WTC11 (cell line): ENCODE measurements around the gene NRAP. TPM values are rescaled to one million over a fixed set of nuclear protein-coding genes. Genes with fewer than 3 reads are reported as not detected.

Source experiments
- ATAC-seq: fragments of 200-7000 bp; cut with Tn5 transposase; 2 replicates; pipeline ENCODE4 v1.10.0; 2021; ENCODE audit warnings: mild to moderate bottlenecking, moderate library complexity
- CTCF ChIA-PET: fragments of 300-600 bp; sonication (Branson Sonifier 250); formaldehyde crosslinking; loops from one replicate; lab custom pipeline; 2021; ENCODE audit warnings: antibody characterized with exemption; lab: Charles Lee
- POLR2A ChIA-PET: fragments of 350-600 bp; sonication (Branson Sonifier 250); formaldehyde crosslinking; loops from one replicate; lab custom pipeline; 2021; ENCODE audit warnings: antibody characterized with exemption; lab: Charles Lee
- DNase-seq: peaks from one replicate; pipeline ENCODE4 v3.0.0; 2021; ENCODE audit warnings: low spot score
- H3K27ac Mint-ChIP-seq: 2 replicates; pipeline ENCODE4 v1.8.0; 2021; ENCODE audit warnings: mixed read lengths
- H3K27me3 Mint-ChIP-seq: 2 replicates; pipeline ENCODE4 v1.8.0; 2021; ENCODE audit warnings: low read depth, mild to moderate bottlenecking, moderate library complexity, mixed read lengths
- H3K36me3 Mint-ChIP-seq: 2 replicates; pipeline ENCODE4 v1.8.0; 2021; ENCODE audit warnings: mixed read lengths
- H3K4me1 Mint-ChIP-seq: 2 replicates; pipeline ENCODE4 v1.8.0; 2022; ENCODE audit warnings: mixed read lengths
- H3K4me3 Mint-ChIP-seq: 2 replicates; pipeline ENCODE4 v1.8.0; 2021; ENCODE audit warnings: mild to moderate bottlenecking, moderate library complexity, mixed read lengths
- H3K9me3 Mint-ChIP-seq: 2 replicates; pipeline ENCODE4 v1.8.0; 2021; ENCODE audit warnings: mixed read lengths
- ATF1 ChIP-seq: sonication (generic); formaldehyde crosslinking; IDR thresholded peaks from 2 replicates; pipeline ENCODE4 v1.8.1; 2023; ENCODE audit warnings: mild to moderate bottlenecking, moderate library complexity, missing genetic modification reagents
- CBFB ChIP-seq: sonication (generic); formaldehyde crosslinking; IDR thresholded peaks from 2 replicates; pipeline ENCODE4 v1.8.1; 2022; ENCODE audit warnings: mild to moderate bottlenecking, low read depth, missing genetic modification reagents
- ELF4 ChIP-seq: sonication (generic); formaldehyde crosslinking; IDR thresholded peaks from 2 replicates; pipeline ENCODE4 v1.8.1; 2022; ENCODE audit warnings: low read depth, mild to moderate bottlenecking, moderate library complexity, missing genetic modification reagents
- FOXK1 ChIP-seq: sonication (generic); formaldehyde crosslinking; IDR thresholded peaks from 2 replicates; pipeline ENCODE4 v1.8.0; 2022; ENCODE audit warnings: mild to moderate bottlenecking, moderate library complexity, missing genetic modification reagents
- GTF2I ChIP-seq: fragments of 250-450 bp; sonication (Bioruptor Pico); conservative IDR thresholded peaks from 2 replicates; pipeline ENCODE4 v1.4.0; 2021; ENCODE audit warnings: mild to moderate bottlenecking
- HMGA2 ChIP-seq: fragments of 250-450 bp; sonication (Bioruptor Pico); IDR thresholded peaks from 2 replicates; pipeline ENCODE4 v1.4.0; 2021; ENCODE audit warnings: mild to moderate bottlenecking, moderate library complexity
- IRF2 ChIP-seq: sonication (generic); formaldehyde crosslinking; IDR thresholded peaks from 2 replicates; pipeline ENCODE4 v1.8.0; 2022; ENCODE audit warnings: low read depth, missing genetic modification reagents, borderline replicate concordance
- KAT7 ChIP-seq: sonication (generic); formaldehyde crosslinking; IDR thresholded peaks from 2 replicates; pipeline ENCODE4 v1.8.1; 2023; ENCODE audit warnings: missing genetic modification reagents, mild to moderate bottlenecking, borderline replicate concordance
- OVOL2 ChIP-seq: fragments of 250-450 bp; sonication (Bioruptor Pico); IDR thresholded peaks from 2 replicates; pipeline ENCODE4 v1.9.0; 2021; ENCODE audit warnings: mild to moderate bottlenecking, borderline replicate concordance
- RELA ChIP-seq: sonication (generic); formaldehyde crosslinking; IDR thresholded peaks from 2 replicates; pipeline ENCODE4 v1.8.1; 2022; ENCODE audit warnings: missing genetic modification reagents, mild to moderate bottlenecking, borderline replicate concordance
- TEAD1 ChIP-seq: sonication (generic); formaldehyde crosslinking; IDR thresholded peaks from 2 replicates; pipeline ENCODE4 v1.8.0; 2022; ENCODE audit warnings: mild to moderate bottlenecking, missing genetic modification reagents
- TEAD4 ChIP-seq: sonication (generic); formaldehyde crosslinking; IDR thresholded peaks from 2 replicates; pipeline ENCODE4 v1.8.0; 2022; ENCODE audit warnings: mild to moderate bottlenecking, missing genetic modification reagents
- TP53 ChIP-seq: sonication (generic); formaldehyde crosslinking; IDR thresholded peaks from 2 replicates; pipeline ENCODE4 v1.8.1; 2023; ENCODE audit warnings: mild to moderate bottlenecking, missing genetic modification reagents
- ZBTB21 ChIP-seq: sonication (generic); formaldehyde crosslinking; IDR thresholded peaks from 2 replicates; pipeline ENCODE4 v1.8.1; 2023; ENCODE audit warnings: mild to moderate bottlenecking, missing genetic modification reagents, borderline replicate concordance
- ZNF263 ChIP-seq: sonication (generic); formaldehyde crosslinking; IDR thresholded peaks from 2 replicates; pipeline ENCODE4 v1.8.1; 2022; ENCODE audit warnings: low read depth, mild to moderate bottlenecking, moderate library complexity, missing genetic modification reagents
- ZNF423 ChIP-seq: fragments of 250-450 bp; sonication (Bioruptor Pico); IDR thresholded peaks from 2 replicates; pipeline ENCODE4 v2.1.2; 2022; ENCODE audit warnings: mild to moderate bottlenecking, moderate library complexity
- total RNA-seq: library from RNA; stranded (reverse); gene quantifications from 3 replicates; pipeline ENCODE4 v1.2.3, GENCODE V29; 2021
- TF ChIP-seq, protein P1 (sequence below): fragments of 200-600 bp; IDR thresholded peaks from 2 replicates; pipeline ENCODE4 v1.8.0; 2022; ENCODE audit warnings: antibody characterized with exemption
- TF ChIP-seq, protein P2 (sequence below): sonication (generic); formaldehyde crosslinking; conservative IDR thresholded peaks from 2 replicates; pipeline ENCODE4 v1.8.1; 2023; ENCODE audit warnings: mild to moderate bottlenecking, low read depth, missing genetic modification reagents, moderate library complexity
- TF ChIP-seq, protein P3 (sequence below): fragments of 250-450 bp; sonication (Bioruptor Pico); conservative IDR thresholded peaks from 2 replicates; pipeline ENCODE4 v1.9.0; 2021; ENCODE audit warnings: mild to moderate bottlenecking
- TF ChIP-seq, protein P4 (sequence below): sonication (generic); formaldehyde crosslinking; IDR thresholded peaks from 2 replicates; pipeline ENCODE4 v1.8.0; 2022; ENCODE audit warnings: mild to moderate bottlenecking, missing genetic modification reagents
- TF ChIP-seq, protein P5 (sequence below): fragments of 250-450 bp; sonication (Bioruptor Pico); IDR thresholded peaks from 2 replicates; pipeline ENCODE4 v1.9.0; 2021; ENCODE audit warnings: moderate library complexity, mild to moderate bottlenecking, inconsistent platforms, borderline replicate concordance
- TF ChIP-seq, protein P6 (sequence below): sonication (generic); formaldehyde crosslinking; IDR thresholded peaks from 2 replicates; pipeline ENCODE4 v1.8.1; 2022; ENCODE audit warnings: low read depth, mild to moderate bottlenecking, moderate library complexity, missing genetic modification reagents, borderline replicate concordance

The NRAP gene
- total RNA-seq, 1 experiment from 2014 or later, result not detected

DNA sequence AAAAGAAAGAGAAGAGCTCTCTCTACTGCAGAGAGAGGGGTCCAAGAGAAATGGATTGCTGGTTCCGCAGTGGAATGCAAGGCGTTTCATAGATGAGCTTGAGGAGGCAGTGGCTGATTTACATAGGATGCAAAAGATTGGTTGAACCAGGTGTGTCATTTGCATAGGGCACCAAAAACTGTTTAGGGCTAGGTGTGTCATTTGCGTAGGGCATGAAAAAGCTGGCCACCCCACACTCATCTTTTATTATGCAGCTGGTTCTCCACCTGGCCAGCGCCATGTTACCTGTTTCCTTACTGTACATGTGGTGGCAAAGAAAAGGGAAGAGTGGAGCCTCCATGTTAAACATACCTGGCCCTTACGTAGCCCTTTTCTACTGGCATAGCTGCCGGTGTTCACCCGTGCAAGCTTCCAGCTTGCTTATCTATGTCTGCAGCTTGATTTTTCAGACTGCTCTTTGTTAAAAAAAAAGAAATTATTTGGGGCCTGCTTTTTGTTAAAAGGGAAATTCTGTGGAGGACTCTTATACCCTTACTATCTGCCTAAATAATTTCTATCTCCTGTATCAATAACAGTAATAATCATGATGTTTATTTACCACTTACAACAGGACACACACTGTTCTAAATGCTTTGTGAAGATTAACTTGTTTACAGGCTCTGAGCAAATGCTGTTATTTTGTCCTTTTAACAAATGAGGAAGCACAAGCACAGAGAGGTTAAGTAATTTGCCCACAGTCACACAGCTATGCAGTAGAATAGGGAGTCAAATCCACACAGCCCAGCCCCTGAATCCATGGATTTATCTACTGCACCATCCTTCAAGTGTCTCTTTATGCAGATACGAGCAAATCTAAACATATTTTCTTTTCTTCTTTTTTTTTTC, 49.2 kb upstream of the NRAP start:
- Mint-ChIP-seq H3K27me3 (peaks cover 10% of the 10 kb centered on the region), H3K4me1 (peaks cover 57% of the 10 kb centered on the region), H3K36me3 (peaks cover 2% of the 10 kb centered on the region), H3K27ac (no peak overlapping the region), H3K4me3 (peak overlapping the region; percentile 44)
- ChIA-PET CTCF (interaction anchor here (0.9 to 1.0 kb wide), 2 partner anchors 34 to 86 kb away, joined by 3 to 6 read pairs; no protein-coding TSS in a partner anchor), POLR2A (interaction anchor here (0.6 to 1.2 kb wide), 3 partner anchors 20 to 698 kb away, joined by 3 to 4 read pairs (median 3); no protein-coding TSS in a partner anchor)
- DNase-seq (peak; percentile 20), ATAC-seq (peak; percentile 93)
- no peak for TF ChIP-seq ZBTB21
- TF ChIP-seq GTF2I, result 0 out of 2 replicates have a peak, but pooled peaks have one; percentile 31
- TF ChIP-seq, all 79 proteins: peak for 1
- no peaks in the 10 kb centered on the region; the same call in 1 of the 2 replicates for H3K9me3 Mint-ChIP-seq

DNA sequence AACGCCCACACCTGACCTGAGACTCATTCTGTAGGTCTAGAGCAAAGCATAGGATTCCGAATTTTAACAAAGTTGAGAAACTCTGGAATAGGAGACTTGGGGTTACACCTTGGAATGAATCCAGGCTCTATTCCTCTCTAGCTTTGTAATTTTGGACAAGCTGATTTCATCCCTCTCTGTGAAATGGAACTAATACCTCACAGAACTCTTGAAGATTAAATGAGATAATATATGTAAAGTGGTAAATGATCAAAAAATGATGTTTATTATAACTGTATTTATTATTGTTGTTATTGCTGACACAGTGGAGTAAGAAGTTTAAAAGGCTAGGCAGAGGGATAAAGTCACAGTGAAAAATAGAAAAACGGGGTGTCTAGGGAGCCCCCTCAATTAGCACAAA, 48.2 kb upstream of the NRAP start:
- CTCF ChIA-PET, result interaction anchor here (0.9 to 1.0 kb wide), 2 partner anchors 33 to 87 kb away, joined by 3 to 6 read pairs; no protein-coding TSS in a partner anchor
- DNase-seq (no peak), ATAC-seq (no peak)
- POLR2A ChIA-PET, result interaction anchor here (0.6 kb wide), 1 partner anchor 697 kb away, joined by 4 read pairs; no protein-coding TSS in a partner anchor
- no peak for TF ChIP-seq ZNF263 (CRISPR knock-in tag)
- no peak for TF ChIP-seq OVOL2 (CRISPR knock-in tag)
- TF ChIP-seq KAT7, result no peak
- TF ChIP-seq HMGA2 (CRISPR knock-in tag), result no peak
- no peak for TF ChIP-seq CBFB (CRISPR knock-in tag)
- TF ChIP-seq ZNF423 (CRISPR knock-in tag), result no peak
- TF ChIP-seq TP53 (CRISPR knock-in tag), result no peak
- TF ChIP-seq, protein P1, sequence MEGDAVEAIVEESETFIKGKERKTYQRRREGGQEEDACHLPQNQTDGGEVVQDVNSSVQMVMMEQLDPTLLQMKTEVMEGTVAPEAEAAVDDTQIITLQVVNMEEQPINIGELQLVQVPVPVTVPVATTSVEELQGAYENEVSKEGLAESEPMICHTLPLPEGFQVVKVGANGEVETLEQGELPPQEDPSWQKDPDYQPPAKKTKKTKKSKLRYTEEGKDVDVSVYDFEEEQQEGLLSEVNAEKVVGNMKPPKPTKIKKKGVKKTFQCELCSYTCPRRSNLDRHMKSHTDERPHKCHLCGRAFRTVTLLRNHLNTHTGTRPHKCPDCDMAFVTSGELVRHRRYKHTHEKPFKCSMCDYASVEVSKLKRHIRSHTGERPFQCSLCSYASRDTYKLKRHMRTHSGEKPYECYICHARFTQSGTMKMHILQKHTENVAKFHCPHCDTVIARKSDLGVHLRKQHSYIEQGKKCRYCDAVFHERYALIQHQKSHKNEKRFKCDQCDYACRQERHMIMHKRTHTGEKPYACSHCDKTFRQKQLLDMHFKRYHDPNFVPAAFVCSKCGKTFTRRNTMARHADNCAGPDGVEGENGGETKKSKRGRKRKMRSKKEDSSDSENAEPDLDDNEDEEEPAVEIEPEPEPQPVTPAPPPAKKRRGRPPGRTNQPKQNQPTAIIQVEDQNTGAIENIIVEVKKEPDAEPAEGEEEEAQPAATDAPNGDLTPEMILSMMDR, result no peak
- no peak for TF ChIP-seq IRF2 (CRISPR knock-in tag)
- no peak for TF ChIP-seq ELF4 (CRISPR knock-in tag)
- TF ChIP-seq, protein P2, sequence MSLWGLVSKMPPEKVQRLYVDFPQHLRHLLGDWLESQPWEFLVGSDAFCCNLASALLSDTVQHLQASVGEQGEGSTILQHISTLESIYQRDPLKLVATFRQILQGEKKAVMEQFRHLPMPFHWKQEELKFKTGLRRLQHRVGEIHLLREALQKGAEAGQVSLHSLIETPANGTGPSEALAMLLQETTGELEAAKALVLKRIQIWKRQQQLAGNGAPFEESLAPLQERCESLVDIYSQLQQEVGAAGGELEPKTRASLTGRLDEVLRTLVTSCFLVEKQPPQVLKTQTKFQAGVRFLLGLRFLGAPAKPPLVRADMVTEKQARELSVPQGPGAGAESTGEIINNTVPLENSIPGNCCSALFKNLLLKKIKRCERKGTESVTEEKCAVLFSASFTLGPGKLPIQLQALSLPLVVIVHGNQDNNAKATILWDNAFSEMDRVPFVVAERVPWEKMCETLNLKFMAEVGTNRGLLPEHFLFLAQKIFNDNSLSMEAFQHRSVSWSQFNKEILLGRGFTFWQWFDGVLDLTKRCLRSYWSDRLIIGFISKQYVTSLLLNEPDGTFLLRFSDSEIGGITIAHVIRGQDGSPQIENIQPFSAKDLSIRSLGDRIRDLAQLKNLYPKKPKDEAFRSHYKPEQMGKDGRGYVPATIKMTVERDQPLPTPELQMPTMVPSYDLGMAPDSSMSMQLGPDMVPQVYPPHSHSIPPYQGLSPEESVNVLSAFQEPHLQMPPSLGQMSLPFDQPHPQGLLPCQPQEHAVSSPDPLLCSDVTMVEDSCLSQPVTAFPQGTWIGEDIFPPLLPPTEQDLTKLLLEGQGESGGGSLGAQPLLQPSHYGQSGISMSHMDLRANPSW (CRISPR knock-in tag), result no peak
- TF ChIP-seq, protein P3, sequence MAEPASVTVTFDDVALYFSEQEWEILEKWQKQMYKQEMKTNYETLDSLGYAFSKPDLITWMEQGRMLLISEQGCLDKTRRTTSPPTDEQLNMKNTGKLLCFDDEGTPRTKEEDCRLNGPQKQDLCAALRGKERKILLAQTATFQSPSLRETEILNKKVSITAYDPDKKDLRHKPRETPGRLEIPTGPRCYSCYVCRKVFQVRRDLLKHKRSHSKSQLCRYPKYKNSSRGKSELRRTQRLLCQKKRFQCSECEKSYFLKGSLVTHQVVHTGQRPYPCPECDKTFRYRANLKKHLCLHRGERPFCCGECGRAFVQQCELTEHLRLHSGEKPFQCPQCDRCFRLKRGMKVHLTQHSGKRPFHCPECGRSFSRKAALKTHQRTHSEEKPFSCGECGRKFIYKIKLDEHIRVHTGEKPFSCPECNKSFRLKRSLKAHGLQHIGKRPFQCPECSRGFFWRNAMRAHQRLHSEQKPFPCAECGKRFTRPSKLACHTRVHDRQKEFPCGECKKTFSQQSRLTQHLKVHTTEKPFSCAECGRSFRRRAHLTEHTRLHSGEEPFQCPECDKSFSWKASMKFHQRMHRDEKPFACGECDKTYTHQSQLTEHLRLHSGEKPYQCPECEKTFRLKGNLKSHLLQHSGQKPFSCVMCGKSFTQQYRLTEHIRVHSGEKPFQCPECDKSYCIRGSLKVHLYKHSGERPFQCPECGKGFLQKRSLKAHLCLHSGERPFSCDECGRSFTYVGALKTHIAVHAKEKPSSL, result no peak
- TF ChIP-seq RELA (CRISPR knock-in tag), result no peak
- TF ChIP-seq TEAD4 (CRISPR knock-in tag), result no peak
- no peak for TF ChIP-seq TEAD1 (CRISPR knock-in tag)
- TF ChIP-seq ATF1, result no peak
- TF ChIP-seq, protein P4, sequence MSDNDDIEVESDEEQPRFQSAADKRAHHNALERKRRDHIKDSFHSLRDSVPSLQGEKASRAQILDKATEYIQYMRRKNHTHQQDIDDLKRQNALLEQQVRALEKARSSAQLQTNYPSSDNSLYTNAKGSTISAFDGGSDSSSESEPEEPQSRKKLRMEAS (CRISPR knock-in tag), result no peak
- TF ChIP-seq, protein P5, sequence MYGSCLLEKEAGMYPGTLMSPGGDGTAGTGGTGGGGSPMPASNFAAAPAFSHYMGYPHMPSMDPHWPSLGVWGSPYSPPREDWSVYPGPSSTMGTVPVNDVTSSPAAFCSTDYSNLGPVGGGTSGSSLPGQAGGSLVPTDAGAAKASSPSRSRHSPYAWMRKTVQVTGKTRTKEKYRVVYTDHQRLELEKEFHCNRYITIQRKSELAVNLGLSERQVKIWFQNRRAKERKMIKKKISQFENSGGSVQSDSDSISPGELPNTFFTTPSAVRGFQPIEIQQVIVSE (CRISPR knock-in tag), result no peak
- no peak for TF ChIP-seq FOXK1
- TF ChIP-seq, protein P6, sequence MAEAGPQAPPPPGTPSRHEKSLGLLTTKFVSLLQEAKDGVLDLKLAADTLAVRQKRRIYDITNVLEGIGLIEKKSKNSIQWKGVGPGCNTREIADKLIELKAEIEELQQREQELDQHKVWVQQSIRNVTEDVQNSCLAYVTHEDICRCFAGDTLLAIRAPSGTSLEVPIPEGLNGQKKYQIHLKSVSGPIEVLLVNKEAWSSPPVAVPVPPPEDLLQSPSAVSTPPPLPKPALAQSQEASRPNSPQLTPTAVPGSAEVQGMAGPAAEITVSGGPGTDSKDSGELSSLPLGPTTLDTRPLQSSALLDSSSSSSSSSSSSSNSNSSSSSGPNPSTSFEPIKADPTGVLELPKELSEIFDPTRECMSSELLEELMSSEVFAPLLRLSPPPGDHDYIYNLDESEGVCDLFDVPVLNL, result no peak
- H3K27ac Mint-ChIP-seq, result no peak overlapping the region
- no peaks in the 10 kb centered on the region; the same call in 1 of the 2 replicates for H3K9me3 Mint-ChIP-seq
- H3K27me3 Mint-ChIP-seq, result peaks cover 10% of the 10 kb centered on the region
- H3K36me3 Mint-ChIP-seq, result peaks cover 2% of the 10 kb centered on the region
- no peak overlapping the region for H3K4me3 Mint-ChIP-seq
- H3K4me1 Mint-ChIP-seq, result peaks cover 60% of the 10 kb centered on the region
